ENCODE data around the gene RUBCNL. TPM values are rescaled to one million over a fixed set of nuclear protein-coding genes. Genes with fewer than 3 reads are reported as not detected.

Gene RUBCNL
- polyA plus RNA-seq, 5 donors, result 1.5 to 3.9 (median 2.7) TPM

GRCh38 chr13:46310066-46310465, 77.0 kb downstream of the RUBCNL start:
- no peak for DNase-seq

GRCh38 chr13:46307554-46307953, 79.5 kb downstream of the RUBCNL start:
- DNase-seq, result no peak

GRCh38 chr13:46304546-46304945, 82.5 kb downstream of the RUBCNL start:
- DNase-seq, result no peak

GRCh38 chr13:46303742-46304385, 83.2 kb downstream of the RUBCNL start:
- DNase-seq, result no peak

- peak in 1 of 2 donors; percentile 31 for DNase-seq
Measured at GRCh38 chr13:46297361-46297811, 89.7 kb downstream of the RUBCNL start.

- DNase-seq, result no peak
Measured at GRCh38 chr13:46296921-46297320, 90.1 kb downstream of the RUBCNL start.

GRCh38 chr13:46296115-46296822, 90.8 kb downstream of the RUBCNL start:
- peak; percentile 48 to 51 for DNase-seq

- DNase-seq, result no peak
Measured at GRCh38 chr13:46295491-46296114, 91.4 kb downstream of the RUBCNL start.

- no peak for DNase-seq
Measured at GRCh38 chr13:46293436-46293835, 93.6 kb downstream of the RUBCNL start.

Other genes with a start within 250 kb of the RUBCNL start
- 10 to 100 TPM; 14.4 to 23.2 (median 21.0) TPM for gene LCP1, start 205.1 kb downstream of the RUBCNL start, polyA plus RNA-seq (ENCODE audit: insufficient read depth in 1 of 5, insufficient read length in 5 of 5, low replicate concordance in 1 of 5)
- gene LRRC63, start 175.3 kb downstream of the RUBCNL start, polyA plus RNA-seq (ENCODE audit: insufficient read depth in 1 of 5, insufficient read length in 5 of 5, low replicate concordance in 1 of 5), result under 1 TPM; 0.37 to 0.49 (median 0.43) TPM
- gene LRCH1, start 165.9 kb upstream of the RUBCNL start, polyA plus RNA-seq (ENCODE audit: insufficient read depth in 1 of 5, insufficient read length in 5 of 5, low replicate concordance in 1 of 5), result 10 to 100 TPM; 20.3 to 30.2 (median 28.7) TPM

All from right lung (tissue), 5 donors.